Umbilical cord (tissue), 2 donors: ENCODE results near the gene NOP10. TPM values are rescaled to one million over a fixed set of nuclear protein-coding genes. Genes with fewer than 3 reads are reported as not detected.
A peak's percentile ranks its signal among the peaks of the same experiment; 100 is the strongest.
"Not testable (repeated sequence)": the region's sequence is repeated elsewhere in the genome, so short reads cannot be mapped to it uniquely, and the experiment has no call there.

ENCODE experiments used
- DNase-seq: peaks from one replicate; pipeline ENCODE4 v3.0.0-alpha.2; 2015; ENCODE audit warnings: low spot score
- total RNA-seq: library from RNA; depleted of rRNA; stranded (reverse); fragments of >200 nt; gene quantifications from one replicate; pipeline ENCODE4 v1.2.3, GENCODE V29; 2014; ENCODE audit warnings: low replicate concordance; ENCODE audit not compliant: insufficient read depth

The NOP10 gene
- total RNA-seq, 1 donor from 2014 or later = 79.7 TPM

DNA sequence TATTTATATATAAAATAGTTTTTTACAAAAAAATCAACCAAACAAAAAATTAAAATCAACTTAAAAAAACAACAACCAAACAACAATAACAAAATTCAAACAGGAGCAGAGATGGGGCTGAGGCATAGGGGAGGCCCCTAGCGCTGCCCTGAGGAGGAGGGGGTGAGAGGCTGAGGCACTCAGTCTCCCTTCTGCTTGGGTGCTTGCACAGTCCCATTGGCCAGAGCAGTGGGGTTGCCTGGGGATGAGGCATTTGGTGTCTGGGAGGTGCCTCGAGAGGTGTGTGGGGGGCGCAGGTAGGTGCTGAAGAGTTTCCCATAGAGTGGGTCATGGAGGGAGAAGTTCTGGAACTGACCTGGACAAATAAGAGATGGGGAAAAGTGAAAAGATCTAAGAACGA lies 16.0 kb upstream of the NOP10 start:
- no peak for DNase-seq

DNA sequence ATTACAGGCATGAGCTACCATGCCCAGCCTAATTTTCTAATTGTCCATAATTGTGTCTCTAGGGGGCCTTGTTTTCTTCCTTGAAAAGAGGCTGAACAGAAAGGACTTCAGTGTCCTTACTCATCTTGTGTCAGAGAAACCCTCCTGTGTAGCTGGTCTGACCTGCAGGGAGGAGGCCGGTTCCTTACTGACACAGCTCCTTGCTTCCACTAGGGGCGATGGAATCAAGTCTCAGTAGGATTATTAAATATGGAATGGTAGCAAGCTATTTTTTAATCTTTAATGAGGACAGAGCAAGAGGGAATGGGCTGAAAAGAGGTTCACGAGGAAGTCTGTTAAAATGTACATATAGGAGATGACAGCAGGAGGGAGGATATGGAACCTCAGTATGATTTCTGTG lies 15.4 kb upstream of the NOP10 start:
- no peak for DNase-seq

DNA sequence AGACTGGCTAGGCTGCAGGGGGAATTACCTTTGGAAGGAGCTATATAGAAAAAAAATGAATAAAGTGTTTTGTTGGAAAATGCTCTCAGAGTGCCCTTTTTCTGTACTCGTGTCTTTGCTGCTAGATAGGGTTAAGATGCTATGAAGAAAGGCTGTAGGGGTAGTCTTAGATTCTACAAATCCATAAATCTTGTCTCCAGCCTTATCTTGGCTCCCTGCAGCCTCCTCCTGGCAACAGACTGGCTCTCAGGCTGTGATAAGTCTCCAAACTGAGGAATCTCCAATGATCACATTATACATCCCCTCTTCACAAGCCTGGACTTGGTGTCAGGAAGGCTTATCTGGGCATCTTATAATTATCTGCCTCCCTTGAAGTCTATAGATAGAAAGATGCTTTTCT lies 14.7 kb upstream of the NOP10 start:
- no peak for DNase-seq

DNA sequence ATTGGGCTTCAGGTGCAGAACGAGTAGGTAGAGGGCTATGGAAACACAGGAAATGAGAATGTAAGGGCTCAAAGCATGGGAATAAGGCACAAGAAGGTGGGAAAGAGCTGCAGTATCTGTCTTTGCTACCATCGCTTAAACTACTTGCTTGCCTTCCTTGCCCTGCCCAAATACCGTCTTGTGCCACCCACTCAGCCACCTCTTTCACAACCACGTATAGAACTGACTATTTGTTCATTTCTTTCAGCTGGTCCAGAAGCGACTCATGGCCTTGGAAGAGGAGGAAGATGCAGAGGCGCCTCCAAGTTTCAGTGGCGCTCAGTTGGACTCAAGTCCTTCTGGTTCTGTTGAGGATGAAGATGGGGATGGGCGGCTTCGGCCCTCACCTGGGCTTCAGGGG lies 12.3 kb upstream of the NOP10 start:
- no peak for DNase-seq

DNA sequence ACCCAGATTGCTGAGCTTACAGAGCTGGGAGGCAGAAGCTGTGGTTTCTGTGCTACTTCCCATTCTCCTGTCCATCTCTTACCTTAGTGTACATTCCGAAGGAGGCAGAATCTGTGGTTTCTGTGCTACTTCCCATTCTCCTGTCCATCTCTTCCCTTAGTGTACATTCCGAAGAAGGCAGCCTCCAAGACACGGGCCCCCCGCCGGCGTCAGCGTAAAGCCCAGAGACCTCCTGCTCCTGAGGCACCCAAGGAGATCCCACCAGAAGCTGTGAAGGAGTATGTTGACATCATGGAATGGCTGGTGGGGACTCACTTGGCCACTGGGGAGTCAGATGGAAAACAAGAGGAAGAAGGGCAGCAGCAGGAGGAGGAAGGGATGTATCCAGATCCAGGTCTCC lies 11.3 kb upstream of the NOP10 start:
- no peak for DNase-seq

DNA sequence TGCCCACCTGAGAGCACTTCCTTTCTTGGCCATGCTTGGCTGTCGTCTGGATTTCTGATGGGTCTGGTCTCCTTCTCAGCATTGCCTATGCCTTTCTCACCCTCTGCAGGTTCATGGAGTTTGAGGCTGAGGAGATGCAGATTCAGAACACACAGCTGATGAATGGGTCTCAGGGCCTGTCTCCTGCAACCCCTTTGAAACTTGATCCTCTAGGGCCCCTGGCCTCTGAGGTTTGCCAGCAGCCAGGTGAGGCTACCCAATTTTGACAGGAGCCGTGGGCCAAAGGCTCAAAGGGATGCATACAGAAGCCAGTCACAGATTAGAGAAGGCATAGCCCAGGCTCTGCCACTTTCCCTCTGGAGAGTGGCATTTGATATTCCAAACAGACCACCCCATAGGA lies 10.7 kb upstream of the NOP10 start:
- no peak for DNase-seq

DNA sequence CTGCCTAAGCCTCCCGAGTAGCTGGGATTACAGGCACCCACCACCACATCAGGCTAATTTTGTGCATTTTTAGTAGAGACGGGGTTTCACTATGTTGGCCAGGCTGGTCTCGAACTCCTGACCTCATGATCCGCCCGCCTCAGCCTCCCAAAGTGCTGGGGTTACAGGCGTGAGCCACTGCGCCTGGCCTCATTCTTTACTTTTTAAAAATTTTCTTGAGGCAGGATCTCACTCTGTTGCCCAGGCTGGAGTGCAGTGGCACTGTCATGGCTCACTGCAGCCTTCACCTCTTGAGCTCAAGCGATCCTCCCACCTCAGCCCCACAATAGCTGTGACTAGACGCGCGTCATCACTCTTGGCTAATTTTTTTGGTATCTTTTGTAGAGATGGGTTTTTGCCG lies 10.1 kb upstream of the NOP10 start:
- not testable (repeated sequence) for DNase-seq

DNA sequence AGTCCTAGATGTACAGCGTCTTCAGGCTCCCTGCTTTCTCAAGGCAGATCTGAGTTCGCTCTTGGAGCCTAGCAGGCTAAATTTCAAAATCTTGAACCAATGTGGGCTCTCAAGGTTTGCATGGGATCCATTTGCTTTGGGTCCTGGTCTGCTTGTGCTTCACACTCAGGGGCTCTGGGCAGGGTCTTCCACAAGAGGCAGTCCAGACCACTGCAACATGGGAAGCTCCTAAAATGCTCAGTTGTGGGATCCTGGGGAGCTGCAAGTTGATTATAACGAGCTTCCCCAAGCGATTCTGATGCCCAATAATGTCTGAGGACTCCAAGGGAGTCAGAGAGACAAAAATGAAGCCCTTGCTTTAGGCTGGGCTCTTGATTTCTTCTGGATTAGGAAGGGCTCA lies 6.8 kb upstream of the NOP10 start:
- DNase-seq = no peak

DNA sequence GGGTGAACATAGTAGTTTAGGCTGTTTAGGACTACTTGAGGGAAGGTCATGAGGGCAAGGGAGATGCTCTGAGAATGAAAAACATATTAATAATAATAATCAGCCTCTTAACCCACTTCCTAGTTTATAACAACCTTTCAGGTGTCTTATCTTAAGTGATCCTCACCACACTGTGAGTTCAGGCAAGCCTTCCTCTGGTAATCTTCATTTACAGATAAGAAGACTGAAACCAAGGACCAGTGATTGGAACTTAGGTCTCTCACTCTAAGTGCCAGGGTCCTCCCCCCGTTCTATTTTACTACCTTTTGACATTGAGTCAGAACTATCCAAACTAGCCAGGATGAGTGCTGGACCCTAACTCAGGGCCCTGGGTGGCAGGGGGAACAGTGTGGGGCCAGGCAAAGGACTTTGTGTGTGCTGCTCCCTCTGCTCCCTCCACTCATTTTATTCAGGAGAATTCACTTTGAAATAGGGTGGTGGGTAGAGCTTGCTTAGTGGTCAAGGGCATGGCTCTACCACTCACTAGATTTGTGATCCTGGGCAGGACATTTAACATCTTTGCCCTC lies 5.9 kb upstream of the NOP10 start:
- no peak for DNase-seq

DNA sequence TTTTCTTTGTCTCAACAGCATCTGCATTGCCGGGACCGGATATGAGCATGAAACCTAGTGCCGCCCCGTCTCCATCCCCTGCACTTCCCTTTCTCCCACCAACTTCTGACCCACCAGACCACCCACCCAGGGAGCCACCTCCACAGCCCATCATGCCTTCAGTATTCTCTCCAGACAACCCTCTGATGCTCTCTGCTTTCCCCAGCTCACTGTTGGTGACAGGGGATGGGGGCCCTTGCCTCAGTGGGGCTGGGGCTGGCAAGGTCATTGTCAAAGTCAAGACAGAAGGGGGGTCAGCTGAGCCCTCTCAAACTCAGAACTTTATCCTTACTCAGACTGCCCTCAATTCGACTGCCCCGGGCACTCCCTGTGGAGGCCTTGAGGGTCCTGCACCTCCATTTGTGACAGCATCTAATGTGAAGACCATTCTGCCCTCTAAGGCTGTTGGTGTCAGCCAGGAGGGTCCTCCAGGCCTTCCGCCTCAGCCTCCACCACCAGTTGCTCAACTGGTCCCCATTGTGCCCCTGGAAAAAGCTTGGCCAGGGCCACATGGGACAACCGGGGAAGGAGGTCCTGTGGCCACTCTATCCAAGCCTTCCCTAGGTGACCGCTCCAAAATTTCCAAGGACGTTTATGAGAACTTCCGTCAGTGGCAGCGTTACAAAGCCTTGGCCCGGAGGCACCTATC lies 5.2 kb upstream of the NOP10 start:
- no peak for DNase-seq

DNA sequence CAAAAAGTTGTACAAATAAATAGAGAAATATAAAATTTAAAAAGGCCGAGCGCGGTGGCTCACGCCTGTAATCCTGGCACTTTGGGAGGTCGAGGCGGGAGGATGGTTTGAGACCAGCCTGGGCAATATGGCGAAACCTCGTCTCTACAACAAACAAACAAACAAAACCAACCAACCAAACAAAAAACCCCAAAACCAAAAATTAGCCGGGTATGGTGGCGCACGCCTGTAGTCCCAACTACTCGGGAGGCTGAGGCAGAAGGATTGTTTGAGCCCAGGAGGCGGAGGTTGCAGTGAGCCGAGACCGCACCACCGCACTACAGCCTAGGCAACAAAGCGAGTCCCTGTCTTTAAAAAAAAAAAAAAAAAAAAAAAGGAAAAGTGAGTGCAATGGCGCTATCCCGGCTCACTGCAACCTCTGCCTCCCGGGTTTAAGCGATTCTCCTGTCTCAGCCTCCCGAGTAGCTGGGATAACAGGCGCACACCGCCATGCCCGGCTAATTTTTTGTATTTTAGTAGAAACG lies 661 bp downstream of the NOP10 start:
- not testable (repeated sequence) for DNase-seq

DNA sequence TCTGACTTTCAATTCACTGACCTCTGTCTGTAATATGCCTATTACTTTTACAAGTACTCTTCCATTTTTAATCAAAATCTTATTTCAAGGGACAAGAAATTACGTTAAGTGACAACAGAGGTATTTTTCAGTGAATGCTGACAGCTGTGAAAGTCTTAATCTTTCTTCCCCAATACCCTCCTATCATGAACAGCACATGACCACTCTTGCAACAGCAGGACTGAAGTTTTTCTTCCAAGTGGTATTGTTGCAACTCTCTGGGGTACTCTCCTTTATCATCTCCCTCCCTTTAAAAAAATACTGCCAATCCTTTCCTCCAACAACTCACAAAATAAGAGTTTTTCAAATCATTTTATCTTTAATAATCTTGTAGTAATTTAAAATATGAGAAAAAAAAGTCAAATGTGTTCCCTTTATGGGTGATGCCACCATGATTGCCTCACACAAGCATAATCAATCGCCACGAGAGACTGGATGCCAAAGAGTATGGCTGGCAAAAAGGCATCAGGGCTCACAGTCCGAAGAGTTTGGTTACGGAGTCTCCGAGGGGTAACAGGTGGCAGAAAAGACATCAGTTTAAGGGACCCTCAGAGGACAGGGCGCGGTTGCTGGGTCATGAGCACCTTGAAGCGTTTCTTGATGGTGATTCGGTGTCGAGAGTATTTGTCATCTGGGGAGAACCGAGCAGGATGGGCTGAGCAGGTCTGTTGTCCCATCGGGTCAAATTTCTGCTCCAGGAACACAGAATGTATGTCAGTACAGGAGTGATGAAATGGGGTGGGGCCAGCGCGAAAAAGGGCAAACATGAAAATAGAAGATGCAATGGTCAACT lies 1.3 kb downstream of the NOP10 start:
- no peak for DNase-seq

DNA sequence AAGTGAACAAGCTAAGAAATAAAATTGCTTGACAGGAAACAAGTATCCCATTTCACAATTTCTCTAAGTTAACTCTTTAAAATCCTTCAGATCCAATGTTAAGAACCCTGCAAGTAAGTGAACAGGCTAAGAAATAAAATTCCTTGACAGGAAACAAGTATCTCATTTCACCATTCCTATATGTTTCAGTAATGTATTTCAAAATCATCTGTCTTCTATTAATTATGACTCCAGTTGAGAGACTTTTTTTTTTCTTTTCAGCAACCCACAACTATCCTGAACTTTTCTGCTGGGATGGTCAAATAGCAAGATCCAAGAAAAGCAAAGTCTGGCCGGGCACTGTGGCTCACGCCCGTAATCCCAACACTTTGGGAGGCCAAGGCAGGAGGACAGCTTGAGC lies 3.0 kb downstream of the NOP10 start:
- DNase-seq = no peak

DNA sequence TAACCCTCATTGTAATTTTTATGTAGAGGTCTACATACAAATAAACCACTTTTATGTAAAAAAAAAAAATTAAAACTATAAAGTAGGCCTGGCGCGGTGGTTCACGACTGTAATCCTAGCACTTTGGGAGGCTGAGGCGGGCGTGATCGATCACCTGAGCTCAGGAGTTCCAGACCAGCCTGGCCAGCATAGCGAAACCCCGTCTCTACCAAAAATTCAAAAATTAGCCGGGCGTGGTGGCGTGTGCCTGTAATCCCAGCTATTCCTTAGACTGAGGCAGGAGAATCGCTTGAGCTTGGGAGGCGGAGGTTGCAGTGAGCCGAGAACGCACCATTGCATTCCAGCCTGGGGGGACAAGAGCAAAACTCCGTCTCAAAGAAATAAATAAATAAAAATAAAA lies 4.6 kb downstream of the NOP10 start:
- DNase-seq = no peak

DNA sequence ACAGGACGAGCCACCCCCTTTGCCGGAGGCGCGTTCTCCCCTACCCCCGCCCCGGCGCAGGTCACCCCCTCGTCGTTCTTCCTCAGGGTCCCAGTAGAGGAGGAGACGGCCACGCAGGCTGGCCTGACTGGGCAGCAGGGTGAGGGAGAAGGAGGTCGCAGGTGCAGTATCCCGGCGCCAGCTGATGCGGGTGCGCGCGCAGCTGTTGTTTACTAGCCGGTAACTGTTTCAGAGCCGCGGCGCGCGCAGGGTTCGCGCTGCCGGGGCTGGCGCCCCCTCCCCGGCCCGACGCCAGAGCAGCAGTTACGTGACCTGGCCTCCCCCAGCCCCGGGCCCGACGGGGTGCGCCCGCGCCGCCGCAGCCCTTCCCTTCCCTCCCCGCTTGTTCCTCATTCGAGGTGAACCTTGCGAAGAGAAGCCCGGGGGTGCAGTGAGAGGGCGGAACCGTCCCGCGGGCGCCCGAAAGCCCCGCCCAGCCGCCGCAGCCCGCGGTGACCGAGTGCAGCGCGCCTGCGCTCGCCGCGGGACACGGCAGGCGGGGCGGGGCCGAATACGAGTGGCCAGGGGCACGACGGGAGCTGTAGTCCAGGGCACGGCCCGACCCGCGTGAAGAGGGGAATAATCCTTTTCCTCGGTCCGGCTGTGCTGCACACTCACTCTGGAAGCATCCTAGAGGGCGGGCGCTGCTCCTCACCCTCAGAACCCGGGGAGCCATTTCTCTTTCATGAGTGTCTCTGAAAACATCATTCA lies 5.2 kb downstream of the NOP10 start, which contains the start of gene SLC12A6:
SLC12A6 (minus strand) TSS at position 225 of the 750 bp plus-strand sequence. CDS start 1,101 bp downstream, outside the sequence.
- DNase-seq = peak; percentile 94

DNA sequence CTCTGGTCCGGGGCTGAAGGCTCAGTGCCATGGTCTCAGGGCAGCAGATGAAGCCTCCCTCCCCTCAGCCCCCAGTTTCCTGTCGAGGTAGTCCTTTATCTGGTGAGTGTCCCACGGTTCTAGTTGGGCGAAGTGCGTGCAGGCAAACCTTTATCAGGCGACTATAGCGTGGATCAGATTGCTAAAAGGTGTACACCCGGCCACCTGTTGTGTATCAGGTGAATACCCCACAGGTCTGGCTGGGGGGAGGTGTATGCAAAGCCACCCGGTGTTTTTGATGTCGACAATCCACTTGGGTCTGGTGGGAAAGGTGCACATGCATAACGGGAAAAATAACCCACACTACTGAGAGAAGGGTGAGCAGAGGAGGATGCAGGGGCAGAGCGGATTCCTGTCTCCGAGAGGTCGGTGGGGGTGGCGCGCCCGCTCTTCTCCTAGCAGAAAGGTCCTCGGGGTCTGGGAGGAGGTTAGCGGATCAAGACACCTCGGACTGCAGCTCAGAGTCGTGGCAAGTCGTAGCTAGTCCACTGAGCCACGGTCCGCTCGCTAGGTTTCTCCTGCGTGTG lies 5.9 kb downstream of the NOP10 start:
- no peak for DNase-seq

DNA sequence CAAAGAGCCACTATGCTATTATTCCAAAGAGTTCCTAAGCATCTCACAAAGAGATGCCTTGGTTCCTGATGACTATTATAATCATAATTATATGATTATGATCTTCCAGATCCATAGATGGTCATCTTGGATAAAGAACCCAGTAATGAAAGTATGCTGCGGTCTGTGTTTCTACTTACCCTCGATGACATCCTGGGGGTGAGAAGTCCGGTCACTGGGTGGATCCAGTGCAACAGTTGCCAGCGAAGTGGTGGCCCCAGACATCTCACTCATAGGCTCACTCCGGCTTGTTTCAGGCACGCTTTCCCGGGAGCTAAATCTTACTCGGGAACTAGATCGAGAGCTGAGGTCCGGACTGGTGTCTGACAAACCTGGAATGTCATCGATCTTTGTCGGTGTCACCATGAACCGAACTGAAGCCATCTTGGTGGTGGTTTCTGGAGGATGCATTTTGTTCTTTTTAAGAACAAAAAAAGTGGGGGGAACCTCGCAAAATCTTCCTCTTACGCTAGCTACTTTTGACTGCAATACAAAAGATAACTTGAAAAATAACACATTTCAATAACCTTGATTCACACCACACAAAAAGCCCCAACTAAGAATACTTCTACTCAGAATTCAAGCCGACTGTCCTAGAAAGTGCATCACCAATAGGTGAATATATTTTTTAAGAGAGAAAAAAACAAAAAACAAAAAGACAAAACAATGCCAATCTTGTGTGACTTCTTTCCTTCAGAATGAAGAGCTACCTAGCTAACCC lies 6.5 kb downstream of the NOP10 start:
- DNase-seq = no peak

DNA sequence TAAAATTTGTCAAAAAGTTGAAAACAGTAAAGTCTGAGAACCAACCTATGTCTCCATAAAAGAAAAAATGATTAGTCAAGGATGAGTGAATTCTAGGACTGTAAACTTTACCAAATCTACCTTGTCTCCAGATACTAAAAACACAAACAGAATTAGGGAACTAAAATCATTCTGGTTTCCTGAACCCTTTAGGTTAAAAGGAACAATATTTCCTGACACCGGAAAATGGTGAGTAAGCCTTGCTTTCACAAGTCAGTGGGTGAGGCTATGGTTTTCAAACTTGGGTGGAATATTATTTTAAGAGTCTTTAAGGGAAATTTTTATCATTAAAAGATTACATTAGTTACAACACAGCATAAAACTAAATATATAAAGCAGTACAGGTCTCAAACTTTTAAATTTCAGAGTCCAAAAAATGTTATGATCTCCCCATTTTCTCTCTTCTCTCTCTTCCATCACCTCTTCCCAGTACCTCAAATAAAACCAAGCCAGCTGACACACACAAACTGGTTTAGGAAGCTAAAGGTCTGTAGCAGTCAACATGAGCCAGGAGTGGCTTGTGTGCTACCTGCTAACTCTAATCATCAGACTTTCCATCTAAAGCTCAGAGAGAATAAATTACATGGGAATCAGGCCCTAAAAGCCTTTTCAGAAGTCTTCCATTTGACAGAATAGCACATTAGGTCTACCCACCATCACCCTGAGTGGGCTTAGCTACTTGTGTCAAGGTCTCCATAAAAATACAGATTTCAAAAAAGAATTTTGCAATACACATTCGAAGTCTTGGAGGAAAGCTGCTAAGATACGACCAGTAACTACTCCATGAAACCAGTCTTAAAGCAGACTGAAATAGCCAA lies 7.5 kb downstream of the NOP10 start:
- no peak for DNase-seq

DNA sequence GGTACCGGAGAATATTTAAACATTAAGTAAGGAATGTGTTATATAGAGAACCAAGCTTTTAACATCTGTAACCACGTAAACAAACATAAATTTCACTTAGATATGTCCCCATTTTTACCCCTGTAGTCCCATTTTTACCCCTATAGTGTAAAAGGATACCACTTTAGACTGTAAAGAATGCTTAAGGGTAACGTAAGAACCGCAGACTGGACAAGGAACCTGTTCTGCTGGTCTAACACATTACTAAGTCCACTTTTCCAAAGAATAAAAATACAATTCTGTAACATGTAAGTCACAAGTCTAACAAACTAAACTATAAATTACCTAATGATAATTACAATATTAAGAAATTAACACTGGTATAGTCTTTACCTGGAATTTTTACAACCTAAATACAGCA lies 8.3 kb downstream of the NOP10 start:
- no peak for DNase-seq
